HG03565 (cell line): ENCODE data around the gene ARHGAP4.

Experiments
- ATAC-seq: cut with Tn5 transposase; IDR thresholded peaks from one replicate; pipeline ENCODE4 v1.9.1; 2021; ENCODE audit warnings: mild to moderate bottlenecking, moderate library complexity; ENCODE audit not compliant: unreplicated experiment

Gene ARHGAP4

DNA sequence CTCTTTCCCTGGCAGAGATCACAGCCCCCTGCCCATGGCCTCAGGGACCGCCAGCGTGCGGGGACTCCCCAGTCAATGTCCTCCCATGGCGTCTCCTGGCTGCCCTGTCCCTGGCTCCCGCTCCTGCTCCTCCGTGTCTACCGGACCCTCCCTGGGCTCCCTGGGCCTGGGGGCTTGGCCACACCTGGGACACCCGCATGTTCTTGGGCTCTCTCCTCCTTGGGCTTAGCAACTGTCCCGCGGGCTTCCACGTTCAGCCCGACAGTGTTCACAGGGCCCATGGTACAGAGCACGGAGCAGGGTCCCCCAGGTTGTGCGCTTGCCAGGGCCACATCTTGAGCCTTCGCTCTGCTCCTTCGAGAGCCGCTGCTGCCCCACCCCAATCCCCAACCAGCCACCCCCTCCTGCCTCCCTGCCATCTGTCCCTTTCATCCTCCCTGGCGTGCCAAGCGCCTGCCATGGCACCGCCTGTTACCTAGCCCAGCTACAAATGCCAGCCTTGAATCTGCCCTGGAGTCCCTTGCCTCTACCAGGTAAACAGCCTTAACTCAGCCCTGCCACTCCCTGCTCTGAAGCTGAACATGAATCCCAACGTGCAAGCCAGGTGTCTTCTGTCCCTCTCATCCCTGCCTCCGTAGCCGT, 17.7 kb downstream of the ARHGAP4 start:
- no peak for ATAC-seq

DNA sequence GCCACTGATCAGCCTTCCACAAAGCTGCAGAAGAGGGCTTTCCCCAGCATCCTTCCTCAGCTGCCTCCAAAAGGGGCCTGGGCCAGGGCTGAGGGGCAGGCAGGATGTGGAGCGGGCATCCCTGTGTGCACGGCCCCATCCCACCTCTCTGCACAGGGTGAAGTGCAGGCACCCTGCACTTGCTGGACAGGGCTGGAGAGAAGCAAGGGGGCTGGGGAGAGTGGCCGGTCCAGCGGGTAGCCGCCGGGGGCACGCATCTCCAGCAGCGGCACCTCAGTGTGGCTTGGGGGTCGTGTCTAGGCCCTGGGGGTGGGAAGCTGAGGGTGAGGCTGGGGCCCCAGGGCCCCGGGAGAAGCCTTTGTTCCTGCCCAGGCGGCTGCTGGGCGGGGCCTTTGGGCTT, 18.6 kb downstream of the ARHGAP4 start:
- ATAC-seq, result no peak

DNA sequence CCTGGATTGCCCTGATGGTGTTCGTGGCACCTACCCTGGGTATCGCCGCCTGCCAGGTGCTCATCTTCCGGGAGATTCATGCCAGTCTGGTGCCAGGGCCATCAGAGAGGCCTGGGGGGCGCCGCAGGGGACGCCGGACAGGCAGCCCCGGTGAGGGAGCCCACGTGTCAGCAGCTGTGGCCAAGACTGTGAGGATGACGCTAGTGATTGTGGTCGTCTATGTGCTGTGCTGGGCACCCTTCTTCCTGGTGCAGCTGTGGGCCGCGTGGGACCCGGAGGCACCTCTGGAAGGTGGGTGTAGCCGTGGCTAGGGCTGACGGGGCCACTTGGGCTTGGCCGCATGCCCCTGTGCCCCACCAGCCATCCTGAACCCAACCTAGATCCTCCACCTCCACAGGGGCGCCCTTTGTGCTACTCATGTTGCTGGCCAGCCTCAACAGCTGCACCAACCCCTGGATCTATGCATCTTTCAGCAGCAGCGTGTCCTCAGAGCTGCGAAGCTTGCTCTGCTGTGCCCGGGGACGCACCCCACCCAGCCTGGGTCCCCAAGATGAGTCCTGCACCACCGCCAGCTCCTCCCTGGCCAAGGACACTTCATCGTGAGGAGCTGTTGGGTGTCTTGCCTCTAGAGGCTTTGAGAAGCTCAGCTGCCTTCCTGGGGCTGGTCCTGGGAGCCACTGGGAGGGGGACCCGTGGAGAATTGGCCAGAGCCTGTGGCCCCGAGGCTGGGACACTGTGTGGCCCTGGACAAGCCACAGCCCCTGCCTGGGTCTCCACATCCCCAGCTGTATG, 19.7 kb downstream of the ARHGAP4 start:
- no peak for ATAC-seq

DNA sequence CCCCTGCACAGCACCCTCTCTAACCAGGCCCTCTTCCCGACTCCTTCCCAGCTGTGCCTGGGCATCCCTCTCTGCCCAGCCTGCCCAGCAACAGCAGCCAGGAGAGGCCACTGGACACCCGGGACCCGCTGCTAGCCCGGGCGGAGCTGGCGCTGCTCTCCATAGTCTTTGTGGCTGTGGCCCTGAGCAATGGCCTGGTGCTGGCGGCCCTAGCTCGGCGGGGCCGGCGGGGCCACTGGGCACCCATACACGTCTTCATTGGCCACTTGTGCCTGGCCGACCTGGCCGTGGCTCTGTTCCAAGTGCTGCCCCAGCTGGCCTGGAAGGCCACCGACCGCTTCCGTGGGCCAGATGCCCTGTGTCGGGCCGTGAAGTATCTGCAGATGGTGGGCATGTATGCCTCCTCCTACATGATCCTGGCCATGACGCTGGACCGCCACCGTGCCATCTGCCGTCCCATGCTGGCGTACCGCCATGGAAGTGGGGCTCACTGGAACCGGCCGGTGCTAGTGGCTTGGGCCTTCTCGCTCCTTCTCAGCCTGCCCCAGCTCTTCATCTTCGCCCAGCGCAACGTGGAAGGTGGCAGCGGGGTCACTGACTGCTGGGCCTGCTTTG, 20.5 kb downstream of the ARHGAP4 start:
- no peak for ATAC-seq

DNA sequence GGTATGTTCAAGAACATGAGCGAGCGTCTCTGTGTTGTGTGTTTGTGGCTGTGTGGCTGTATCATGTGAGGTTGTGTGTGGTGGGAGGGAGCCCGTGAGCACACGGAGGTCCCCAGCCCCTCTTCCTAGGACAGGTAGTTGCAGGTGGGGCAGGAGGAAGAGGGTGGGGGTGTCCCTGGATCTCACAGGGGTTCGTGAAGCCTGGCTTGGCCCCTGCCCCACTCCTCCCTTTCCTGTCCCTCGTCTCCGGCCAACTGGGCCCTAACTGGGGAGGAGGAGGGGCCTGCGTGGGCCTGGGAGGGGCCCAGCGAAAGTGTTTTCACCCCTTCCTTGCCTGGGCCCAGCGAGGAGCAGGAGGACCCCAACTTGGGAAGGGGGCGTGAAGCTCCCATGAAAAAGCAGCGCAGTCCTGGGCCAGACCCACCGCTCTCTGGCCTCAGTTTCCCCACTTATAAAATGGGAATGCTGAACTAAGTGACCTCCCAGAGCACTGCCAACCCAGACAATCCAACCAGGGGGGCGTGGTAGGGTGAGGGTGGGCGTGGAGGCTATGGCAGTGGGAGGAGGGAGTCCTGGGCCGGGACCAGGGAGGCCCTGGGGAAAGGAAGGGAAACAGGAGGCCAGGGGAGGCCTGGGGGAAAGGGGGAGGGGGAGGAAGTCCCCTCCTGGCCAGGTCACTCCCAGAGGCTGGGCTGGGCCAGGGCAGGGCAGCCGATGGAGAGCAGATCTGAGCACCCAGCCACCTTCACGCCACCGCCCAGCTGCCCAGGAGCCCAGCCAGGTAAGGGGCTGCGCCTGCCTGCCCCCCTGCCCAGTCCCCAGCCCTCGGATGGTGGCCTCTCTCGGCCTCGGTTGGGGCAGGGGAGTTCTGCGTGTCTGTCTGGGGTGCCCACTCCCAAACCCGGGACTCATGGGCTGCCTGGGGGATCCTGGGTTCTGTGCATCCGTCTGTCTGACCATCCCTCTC, 21.8 kb downstream of the ARHGAP4 start, which contains the start of gene AVPR2:
AVPR2 (plus strand) TSS at position 683 of the 967 bp plus-strand sequence. CDS start 473 bp downstream, outside the sequence.
- no peak for ATAC-seq

DNA sequence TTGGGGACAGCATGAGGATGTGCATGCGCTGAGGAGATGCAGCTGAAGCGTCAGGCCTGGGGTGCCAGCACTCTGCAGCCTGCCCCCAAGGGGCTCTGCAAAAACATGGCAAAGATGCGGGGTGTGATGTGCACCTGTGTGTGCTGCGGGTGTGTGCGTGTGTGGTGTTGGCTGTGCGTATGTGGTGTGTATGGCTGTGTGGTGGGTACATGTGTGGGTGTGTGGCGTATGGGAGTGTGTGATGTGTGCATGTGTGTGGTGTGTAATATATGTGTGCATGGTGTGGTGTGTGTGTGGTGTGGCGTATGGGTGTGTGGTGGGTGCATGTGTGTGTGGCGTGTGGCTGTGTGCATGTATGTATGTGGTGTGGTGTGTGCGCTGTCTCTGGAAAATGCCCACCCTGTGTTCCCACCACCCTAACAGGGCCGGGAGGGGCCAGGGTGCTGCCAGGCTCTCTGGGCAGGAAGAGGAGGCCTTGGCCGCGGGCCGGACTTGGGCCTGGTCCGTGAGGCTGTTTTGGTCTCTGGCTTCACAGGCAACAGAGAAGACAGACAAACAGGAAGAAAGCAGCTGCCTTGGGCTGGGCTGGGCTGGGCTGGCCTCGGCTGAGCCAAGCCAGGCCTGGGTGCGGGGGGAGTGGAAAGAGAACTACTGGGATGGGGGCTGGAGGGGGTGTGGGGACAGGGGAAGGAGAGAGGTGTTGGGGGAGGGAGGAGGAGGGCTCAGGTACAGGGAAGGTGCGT, 22.7 kb downstream of the ARHGAP4 start:
- no peak for ATAC-seq

GRCh38 chrX:153902385-153902784, 23.7 kb downstream of the ARHGAP4 start:
- no peak for ATAC-seq

GRCh38 chrX:153901753-153902140, 24.3 kb downstream of the ARHGAP4 start:
- ATAC-seq, result no peak

GRCh38 chrX:153900831-153901752, 25.0 kb downstream of the ARHGAP4 start:
- ATAC-seq, result peak; percentile 46

DNA sequence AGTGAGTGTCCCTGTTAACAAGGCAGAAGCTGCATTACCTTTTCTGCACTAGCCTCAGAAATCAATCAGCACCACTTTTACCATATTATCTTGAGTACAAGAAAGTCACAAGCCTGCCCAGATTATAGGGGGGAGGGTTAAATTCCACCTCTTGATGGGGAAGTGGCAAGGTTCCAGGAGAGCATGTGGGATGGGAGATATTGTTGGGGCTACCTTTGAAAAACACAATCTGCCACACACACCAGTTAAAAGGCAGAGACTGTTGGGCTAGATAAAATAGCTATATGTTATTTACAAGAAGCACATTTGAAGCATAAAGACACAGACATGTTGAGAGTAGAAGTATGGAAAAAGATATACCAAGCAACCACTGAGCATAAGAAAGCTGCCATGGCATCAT, 28.2 kb downstream of the ARHGAP4 start:
- no peak for ATAC-seq

GRCh38 chrX:153889123-153889522, 36.9 kb downstream of the ARHGAP4 start:
- ATAC-seq, result no peak

DNA sequence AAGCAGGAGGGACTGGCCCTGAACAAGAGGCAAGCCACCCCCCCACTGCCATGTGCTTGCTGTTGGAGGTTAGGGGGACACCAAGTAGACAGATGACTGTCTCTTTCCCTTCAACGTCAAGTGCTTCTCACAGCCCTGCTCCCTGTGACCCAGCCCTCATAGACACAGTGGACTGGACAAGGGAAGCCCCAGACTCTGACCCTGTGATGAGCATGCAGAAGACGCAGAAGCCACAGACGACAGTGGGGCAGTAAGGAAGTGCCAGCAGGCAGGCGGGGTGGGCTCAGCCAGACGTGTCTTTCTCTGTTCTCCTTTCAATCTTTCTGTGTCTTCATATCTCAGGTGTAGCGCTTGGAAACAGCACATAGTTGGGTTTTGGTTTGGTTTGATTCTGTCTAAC, 37.7 kb downstream of the ARHGAP4 start:
- ATAC-seq, result no peak

- ATAC-seq, result no peak
These were observed 38.7 kb downstream of the ARHGAP4 start for GRCh38 chrX:153887385-153887784.

DNA sequence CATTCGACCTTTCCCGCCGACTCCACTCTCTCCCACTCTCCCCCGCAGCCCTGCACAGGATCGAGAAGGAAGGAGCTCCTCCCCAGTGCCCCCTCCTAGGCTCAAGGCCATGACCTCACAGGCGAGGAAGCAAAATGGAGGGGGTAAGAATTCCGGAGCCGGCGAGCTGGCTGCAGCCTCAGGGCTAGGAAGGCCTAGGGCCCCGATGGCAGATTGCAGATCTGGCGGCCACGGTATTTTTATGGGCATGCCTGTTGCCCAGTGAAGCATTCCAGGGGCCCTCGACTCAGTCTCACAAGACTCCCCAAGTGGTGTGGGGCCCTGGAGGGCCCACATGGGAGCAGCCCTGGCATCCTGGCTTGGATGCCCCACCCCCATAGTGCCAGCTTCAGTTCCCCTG, 39.1 kb downstream of the ARHGAP4 start:
- ATAC-seq, result no peak

DNA sequence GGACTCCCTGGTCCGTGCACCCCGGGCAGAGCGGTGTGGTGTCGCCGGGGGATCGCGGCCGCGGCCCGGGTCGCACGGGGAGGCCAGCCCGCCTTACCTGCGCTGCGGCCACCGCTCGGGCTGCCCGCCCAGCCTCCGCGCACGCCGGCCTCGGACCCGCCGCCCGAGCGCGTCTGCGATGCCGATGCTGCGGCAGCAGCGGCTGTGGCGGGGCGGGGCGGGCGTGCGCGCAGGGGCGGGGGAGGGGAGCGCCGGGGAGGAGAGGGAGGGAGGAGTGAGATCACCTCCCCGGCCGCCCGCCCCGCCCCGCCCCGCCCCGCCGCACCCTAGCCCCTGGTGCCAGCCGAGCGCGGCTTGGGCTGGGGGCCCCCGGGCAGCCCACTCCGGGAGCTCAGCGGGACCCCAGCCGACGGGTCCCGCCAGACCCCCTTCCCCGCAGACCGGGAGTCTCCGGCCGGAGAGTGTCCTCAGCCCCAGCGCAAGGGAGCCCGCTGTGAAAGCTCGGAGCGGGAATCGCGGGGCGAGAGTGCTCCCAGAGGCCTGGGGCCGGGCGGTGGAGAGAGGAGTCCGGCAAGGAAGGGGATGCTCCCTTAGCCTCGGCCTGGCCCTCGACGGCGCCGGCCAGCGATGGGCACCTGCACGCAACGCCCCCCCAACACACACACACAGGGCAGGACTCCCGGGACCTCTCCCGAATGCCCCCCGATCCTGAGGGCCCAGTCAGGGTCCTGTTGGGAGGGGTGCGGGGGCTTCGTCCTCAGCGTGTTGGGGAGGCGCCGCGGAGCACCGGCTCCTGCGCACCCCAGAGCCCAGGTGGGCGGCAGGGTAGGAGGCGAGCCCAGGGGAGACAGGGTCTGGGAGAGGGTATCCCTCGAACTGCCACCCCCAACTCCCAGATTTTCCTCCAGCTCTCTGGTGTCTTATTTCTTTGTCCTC, 39.8 kb downstream of the ARHGAP4 start, which contains the start of gene L1CAM:
L1CAM (minus strand) TSS at position 206 of the 936 bp plus-strand sequence. CDS start 10,337 bp downstream, outside the sequence.
- ATAC-seq, result no peak

DNA sequence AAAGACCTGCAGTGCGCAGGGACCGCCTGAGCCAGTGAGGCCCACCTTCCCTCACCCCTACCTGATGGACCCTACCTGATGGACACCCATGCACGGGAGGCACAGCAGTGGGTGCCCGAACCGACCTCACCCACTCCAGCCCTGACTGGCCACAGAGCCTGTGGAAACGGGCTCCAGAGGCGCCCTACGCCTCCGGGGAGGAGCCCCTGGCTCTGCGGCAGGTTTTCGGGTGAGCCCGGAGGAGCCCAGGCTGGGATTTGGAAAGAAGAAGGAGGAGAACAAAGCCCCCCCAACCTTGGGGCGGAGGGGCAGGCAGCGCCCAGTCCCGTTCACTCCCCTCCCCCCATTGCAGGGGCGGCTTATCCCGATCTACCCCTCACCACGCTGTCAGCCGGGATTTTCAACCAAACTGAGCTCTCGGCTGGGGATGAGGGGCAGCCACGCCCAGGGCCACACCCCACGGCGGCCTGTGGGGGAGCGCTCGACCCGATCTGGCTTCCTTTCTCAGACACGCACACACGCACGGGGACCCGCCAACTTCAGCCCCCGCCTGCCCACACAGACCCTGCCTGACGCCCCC, 40.8 kb downstream of the ARHGAP4 start:
- no peak for ATAC-seq

- ATAC-seq, result no peak
These were observed 41.5 kb downstream of the ARHGAP4 start for GRCh38 chrX:153884590-153884989.
